KG1 (cell line): Measurements from ENCODE around the gene MAN2A2.
A peak's percentile ranks its signal among the peaks of the same experiment; 100 is the strongest.
"Not testable (repeated sequence)": the region's sequence is repeated elsewhere in the genome, so short reads cannot be mapped to it uniquely, and the experiment has no call there.

Source experiments
- DNase-seq: peaks from one replicate; lab custom pipeline; 2025; lab: John Stamatoyannopoulos, UW

MAN2A2 gene

DNA sequence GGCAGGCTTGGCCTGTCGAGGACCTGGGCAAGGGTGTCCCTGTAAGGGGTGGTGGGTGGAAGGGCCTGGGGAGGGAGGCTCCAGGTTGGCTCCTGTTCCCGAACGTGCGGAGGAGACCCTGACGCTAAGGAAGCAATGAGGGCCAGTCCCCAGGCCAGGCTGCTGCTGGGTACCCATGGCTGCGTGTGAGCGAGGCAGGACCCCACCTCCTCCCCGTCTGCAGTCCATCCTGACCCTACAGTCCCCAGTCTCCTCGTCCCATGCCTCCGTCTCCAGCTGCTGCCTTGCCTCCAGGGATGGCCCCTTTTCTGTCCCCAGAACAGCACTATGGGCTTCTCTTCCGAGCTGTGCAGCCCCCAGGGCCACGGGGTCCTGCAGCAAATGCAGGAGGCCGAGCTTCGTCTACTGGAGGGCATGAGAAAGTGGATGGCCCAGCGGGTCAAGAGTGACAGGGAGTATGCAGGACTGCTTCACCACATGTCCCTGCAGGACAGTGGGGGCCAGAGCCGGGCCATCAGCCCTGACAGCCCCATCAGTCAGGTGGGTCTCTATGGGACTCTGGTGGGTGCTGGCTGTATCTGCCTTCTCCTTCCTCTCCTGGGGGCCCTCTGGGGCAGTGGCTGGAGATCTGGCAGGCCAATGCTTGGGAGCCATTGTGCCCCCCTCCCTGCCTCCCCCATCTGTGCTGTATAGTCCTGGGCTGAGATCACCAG is 18.2 kb upstream of the MAN2A2 start:
- no peak for DNase-seq

DNA sequence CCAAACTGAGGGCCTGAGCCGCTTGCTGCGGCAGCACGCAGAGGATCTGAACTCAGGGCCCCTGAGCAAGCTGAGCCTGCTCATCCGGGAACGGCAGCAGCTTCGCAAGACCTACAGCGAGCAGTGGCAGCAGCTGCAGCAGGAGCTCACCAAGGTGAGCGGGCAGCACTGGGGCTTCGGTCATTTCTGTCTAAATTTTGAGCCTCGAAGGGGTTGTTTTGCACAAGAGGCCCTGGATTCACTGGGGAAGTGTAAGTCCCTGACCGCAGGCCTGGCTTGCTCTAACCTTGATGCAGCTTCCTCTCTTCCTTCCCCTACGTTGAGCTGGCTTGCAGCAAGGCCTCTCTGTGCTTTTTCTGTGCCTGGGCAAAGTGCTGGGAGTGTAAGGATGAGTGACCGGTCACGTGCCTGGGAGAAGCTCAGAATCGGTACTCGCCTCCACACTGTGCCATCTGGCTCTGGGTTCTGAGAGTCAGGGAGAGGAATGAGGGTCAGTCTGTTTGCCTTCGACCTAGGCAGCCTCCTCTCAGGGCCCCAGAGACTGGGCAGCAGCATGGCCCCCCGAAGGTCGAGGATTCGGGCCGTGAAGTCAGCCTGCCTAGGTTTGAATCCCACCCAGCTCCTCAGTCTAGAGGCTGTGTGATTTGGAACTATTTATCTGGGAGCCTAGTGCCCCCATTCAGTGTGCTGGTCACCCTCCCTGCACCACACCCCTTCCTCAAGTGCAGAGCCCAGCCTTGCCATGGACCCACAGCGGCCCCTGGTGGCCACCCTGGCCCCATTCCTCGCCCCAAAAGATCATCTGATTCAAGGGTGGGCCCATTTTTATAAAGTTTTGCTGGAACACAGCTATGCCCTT is 17.4 kb upstream of the MAN2A2 start:
- DNase-seq, result peak; percentile 54

DNA sequence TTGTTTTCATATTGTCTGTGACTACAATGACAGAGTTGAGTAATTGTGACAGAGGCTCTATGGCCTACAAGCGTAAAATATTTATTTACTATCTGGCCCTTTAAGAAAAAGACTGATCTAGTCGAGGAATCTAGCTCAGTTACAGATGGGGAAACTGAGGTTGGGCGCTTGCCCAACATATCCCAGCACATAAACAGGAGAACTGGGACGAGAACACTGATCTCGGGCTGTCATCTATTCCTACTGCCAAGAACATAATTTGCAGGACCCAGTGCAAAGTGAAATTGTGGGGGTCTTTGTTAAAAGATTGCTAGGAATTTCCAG is 16.8 kb upstream of the MAN2A2 start:
- no peak for DNase-seq

DNA sequence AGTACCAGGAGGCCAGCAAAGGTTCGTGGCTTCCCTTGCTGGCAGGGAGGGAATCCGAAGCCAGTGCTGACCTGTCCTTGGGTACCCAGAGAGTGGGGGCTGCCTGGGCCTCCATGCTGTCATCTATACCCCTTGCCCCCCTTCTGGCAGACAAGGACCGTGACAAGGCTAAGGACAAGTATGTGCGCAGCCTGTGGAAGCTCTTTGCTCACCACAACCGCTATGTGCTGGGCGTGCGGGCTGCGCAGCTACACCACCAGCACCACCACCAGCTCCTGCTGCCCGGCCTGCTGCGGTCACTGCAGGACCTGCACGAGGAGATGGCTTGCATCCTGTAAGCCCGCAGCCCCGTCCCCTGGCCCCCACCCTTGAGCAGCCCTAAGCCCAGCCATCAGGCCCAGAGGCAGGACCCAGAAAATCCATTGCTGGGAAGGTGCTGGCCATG is 16.0 kb upstream of the MAN2A2 start:
- DNase-seq, result no peak

DNA sequence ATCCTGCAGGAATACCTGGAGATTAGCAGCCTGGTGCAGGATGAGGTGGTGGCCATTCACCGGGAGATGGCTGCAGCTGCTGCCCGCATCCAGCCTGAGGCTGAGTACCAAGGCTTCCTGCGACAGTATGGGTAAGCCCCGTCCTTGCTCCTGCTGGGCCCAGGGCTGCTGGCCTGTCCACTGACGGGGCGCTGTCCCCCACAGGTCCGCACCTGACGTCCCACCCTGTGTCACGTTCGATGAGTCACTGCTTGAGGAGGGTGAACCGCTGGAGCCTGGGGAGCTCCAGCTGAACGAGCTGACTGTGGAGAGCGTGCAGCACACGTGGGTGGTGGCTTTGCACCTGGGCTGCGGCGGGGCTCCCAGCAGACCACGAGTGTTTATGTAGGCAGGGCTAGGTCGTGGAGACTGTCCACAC is 13.8 kb upstream of the MAN2A2 start:
- DNase-seq, result no peak

DNA sequence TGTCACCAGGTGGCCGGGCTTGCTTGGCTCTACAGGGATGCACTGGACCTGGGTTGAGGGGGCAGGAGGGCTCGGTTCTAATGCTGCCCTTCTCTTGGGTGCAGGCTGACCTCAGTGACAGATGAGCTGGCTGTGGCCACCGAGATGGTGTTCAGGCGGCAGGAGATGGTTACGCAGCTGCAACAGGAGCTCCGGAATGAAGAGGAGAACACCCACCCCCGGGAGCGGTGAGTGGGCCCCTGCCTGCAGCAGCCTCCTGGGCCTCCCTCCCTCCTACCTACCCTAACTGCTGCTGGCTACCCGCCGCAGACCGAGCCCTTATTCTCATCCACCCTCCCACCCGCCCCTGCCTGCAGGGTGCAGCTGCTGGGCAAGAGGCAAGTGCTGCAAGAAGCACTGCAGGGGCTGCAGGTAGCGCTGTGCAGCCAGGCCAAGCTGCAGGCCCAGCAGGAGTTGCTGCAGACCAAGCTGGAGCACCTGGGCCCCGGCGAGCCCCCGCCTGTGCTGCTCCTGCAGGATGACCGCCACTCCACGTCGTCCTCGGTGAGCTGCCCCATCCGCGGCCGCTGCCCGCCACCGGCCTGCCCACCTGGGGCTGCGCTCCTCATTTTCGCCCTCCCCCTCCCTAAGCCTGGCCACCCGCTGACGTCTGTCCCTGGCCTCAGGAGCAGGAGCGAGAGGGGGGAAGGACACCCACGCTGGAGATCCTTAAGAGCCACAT is 13.2 kb upstream of the MAN2A2 start:
- no peak for DNase-seq

DNA sequence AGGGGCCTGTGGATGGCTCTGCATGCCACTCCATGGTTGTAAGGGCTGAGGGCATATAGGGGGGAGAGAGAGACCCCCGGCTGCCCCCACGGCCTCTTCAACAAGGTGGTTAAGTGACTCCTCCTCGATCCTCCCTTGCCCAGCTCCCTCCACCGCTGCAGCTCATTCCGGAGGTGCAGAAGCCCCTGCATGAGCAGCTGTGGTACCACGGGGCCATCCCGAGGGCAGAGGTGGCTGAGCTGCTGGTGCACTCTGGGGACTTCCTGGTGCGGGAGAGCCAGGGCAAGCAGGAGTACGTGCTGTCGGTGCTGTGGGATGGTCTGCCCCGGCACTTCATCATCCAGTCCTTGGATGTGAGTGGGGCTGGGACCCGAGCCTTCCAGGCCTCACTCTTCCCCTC is 12.3 kb upstream of the MAN2A2 start:
- no peak for DNase-seq

DNA sequence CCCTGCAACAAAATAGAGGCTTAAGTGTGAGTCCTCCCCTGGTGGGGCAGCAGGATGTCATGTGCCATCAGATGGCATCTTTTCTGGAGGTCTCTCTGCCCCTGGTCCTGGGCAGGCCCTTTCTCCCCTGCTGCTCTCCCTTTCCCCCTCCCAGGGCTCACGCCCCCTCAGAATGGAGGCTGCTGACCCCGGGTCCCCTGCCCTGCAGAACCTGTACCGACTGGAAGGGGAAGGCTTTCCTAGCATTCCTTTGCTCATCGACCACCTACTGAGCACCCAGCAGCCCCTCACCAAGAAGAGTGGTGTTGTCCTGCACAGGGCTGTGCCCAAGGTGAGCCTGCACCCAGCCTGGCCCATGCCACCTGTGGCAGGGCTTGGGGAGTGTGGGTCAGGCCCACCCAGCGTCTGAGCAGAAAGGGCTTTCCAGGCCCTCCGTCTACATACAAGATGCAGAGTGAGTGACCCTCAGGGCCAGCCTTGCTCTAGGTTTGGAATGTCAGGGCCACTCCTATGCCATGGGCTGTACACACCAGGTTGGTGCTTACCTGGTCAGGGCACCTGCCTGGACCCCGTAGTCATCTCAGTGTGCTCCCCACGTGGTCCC is 11.7 kb upstream of the MAN2A2 start:
- DNase-seq, result no peak

DNA sequence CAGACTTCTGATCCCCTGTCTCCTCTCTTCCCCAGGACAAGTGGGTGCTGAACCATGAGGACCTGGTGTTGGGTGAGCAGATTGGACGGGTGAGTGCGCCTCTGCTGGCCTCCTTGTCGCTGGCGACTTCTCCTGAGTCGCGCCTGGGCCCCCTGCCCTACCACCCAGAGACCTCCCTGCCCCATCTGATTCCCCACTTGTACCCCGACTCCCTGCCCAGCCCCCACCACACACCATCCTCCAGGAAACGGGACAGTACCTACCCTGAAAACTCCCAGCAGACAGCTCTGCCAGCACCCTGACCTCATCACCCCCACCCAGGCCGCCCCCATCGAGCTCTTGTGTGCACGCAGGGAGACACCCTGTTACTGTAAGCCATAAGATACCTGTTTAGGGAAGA is 11.1 kb upstream of the MAN2A2 start:
- DNase-seq, result no peak

DNA sequence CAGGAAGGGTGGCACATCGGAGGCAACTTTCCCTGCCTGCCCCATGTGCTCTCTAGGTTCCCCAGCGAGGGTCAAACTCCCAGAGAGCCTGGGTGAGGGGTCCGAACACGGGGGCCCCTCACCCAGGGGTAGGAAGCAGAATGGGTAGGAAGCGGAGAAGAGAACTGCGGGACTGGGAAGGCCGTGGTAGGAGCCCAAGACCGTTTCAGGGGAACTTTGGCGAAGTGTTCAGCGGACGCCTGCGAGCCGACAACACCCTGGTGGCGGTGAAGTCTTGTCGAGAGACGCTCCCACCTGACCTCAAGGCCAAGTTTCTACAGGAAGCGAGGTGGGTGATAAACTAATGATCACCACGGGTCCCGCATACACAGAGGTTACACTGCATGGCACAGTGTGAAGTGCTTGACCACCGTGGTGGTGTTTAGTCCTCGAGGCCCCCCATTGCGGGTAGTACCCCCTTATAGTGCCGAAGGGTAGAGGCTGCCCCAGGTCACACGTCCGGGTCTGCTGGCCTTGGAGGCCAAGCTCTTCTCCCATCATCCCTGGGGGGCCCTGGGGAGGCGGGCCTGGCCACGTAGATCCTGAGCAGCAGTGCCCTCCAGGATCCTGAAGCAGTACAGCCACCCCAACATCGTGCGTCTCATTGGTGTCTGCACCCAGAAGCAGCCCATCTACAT is 10.5 kb upstream of the MAN2A2 start:
- DNase-seq, result no peak

DNA sequence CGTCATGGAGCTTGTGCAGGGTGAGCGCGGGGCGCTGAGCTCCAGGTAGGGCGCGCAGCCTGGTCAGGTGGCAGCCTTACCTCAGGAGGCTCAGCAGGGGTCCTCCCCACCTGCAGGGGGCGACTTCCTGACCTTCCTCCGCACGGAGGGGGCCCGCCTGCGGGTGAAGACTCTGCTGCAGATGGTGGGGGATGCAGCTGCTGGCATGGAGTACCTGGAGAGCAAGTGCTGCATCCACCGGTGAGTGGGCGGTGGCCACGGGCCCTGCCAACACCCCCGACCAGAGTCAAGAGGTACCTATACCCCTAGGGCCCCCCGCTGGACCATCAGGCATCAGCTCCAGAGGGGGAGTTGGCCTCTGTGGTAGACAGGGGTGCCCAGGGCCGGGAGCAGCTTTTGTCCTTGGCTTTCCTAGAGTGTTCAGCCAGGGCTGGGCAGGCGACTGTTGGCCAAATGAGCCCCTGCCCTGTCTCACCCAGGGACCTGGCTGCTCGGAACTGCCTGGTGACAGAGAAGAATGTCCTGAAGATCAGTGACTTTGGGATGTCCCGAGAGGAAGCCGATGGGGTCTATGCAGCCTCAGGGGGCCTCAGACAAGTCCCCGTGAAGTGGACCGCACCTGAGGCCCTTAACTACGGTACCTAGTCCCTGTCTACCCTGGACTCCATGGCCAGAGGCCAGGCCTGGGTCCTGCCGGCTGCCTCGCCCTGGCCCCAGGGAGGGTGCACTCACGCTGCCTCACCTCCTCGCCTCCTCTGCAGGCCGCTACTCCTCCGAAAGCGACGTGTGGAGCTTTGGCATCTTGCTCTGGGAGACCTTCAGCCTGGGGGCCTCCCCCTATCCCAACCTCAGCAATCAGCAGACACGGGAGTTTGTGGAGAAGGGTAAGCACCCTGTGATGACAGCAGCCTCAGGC is 9.7 kb upstream of the MAN2A2 start:
- DNase-seq, result no peak

DNA sequence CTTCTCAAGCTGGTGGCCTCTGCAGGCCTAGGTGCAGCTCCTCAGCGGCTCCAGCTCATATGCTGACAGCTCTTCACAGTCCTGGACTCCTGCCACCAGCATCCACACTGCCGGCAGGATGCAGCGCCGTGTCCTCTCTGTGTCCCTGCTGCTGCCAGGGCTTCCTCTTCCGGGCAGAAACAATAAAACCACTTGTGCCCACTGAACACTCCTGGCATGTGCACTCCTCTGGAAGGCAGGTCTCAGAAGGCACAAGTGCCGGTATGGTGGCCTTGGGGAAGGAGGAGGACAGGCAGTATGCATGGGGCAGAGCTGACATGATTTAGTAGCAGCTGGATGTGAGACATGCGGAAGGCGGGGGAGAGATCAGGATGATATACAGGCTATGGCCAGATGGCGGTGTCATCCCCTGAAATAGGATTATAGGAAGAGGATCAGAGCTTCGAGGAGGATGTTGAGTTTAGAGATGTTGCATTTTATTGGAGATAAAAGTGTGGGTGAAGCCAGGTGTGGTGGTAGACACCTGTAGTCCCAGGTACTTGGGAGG is 7.5 kb upstream of the MAN2A2 start:
- DNase-seq, result no peak

DNA sequence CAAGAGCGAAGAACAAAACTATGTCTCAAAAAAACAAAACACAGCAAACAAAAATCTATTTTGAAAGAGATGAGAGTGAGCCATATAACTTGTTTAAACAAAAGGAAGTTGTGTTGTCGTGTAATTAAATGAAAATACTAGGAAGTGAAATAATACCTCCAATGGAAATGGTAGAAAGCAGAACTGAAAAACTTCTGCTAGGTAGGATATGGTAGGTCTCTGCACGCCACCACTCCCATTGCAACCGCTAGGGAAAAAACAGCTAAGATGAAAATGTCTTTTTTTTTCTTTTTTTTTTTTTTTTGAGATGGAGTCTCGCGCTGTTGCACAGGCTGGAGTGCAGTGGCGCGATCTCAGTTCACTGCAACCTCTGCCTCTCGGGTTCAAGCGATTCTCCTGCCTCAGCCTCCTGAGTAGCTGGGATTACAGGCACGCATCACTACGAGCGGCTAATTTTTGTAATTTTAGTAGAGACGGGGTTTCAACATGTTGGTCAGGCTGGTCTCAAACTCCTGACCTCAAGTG is 5.9 kb upstream of the MAN2A2 start:
- DNase-seq, result not testable (repeated sequence)

DNA sequence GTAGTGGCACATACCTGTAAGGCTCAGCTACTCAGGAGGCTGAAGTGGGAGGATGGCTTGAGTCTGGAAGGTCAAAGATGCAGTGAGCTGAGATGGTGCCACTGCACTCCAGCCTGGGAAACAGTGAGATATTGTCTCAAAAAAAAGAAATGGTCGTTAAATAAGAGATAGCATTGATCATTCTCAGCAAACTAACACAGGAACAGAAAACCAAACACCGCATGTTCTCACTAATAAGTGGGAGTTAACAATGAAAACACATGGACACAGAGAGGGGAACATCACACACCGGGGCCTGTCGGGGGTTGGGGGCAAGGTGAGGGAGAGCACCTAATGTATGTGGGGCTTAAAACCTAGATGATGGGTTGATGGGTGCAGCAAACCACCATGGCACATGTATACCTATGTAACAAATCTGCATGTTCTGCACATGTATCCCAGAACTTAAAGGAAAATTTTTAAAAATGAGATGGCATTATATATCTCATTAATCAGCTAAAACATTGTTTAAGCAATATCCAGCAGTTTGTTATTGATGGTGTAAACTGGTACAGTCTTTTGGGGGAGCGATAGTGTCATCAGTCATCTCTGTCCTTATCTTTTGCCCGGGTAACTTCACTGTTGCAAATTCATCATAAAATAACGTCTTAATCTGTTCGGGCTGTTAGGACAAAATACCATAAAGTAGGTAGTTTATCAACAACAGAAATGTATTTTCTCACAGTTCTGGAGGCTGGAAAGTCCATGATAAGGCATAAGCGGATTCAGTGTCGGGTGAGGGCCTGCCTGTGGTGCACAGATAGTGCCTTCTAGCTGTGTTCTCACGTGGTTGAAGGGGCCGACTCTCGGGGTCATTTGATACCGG is 1.7 kb upstream of the MAN2A2 start:
- DNase-seq, result no peak

DNA sequence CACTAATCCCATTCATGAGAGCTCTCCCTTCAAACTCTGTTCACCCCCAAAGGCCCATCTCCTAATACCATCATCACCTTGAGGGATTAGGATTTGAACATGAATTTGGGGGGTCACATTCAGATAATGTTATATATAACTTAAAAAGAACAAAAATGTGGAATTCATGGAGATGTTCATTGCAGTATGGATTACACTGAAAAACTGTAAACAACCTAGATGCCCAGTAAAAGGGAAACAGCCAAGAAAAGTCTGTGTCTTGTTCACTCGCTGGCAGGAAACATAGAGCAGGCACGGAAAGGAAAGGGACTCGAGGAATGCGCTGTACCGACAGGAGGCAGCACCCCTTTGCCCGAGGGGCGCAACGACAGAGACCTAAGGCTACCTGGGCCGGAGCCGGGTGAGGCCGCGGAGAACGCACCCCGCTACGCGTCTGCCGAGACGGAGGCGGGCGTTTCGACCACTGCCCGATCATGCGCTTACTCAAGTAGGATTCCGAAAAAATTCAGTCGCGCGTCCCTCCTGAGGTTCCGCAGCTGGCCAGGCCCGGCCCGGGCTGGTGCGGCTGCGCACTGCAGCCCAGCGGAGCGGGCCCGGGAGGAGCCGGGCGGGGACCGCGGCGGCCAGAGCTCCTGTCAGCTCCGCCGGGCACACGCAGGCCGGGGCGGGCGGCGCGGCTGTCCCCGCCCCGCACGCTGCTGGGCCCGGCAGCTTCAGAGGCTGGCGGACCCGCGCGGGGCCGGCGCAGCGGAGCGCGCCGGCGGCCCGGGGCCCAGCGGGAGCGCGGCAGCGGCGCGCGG is 862 bp upstream of the MAN2A2 start:
- DNase-seq, result peak; percentile 71

DNA sequence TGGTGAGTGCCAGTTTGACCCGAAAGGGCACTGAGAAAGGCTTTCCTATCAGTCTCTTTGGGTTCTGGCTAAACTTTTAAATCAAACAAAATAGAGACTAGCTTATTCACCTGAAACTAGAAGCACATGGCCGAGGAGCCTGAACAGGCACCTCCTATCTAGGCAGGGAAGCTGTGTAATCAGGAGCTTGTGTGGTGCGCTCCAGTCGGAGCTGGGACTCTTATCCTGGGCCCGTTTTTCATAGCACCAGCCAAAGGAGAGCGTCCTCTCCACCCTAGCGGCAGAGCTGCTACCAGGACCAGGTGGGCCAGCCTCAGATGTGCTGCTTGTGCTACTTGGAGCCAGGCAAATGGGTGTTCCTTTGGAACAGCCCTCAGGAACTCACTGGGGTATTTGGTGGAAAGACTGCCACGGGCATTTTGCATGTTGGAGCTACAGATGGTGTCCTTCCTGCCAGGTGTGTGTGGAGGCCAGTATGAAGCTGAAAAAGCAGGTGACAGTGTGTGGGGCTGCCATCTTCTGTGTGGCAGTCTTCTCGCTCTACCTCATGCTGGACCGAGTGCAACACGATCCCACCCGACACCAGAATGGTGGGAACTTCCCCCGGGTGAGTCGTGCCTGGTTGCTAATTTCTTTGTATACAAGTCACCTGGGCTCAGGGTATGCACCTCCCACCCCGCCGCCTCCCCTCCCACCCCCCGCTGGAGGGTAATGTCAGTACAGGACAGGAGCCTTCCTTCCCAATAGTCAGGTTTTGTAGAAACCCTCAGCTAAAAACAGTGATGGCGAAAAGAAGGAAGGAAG is 833 bp downstream of the MAN2A2 start:
- no peak for DNase-seq

DNA sequence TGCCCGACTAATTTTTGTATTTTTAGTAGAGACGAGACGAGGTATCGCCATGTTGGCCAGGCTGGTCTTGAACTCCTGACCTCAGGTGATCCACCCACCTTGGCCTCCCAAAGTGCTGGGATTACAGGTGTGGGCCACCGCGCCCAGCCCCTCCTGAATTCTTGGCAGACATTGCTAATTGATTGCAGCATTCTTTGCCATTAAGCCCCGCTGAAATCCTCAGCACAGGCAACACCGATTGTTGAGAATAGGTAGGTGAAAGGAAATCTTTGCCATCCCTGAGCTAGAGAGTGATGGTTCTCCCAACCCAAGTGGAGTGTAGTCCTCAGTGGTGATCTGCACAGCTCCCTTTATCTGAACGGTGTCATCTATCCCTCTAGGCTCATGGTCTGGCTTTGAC is 1.6 kb downstream of the MAN2A2 start:
- no peak for DNase-seq
